HG03460 (cell line): Measurements from ENCODE around the gene HDAC9.

Source experiments
- ATAC-seq: cut with Tn5 transposase; IDR thresholded peaks from one replicate; pipeline ENCODE4 v1.9.1; 2021; ENCODE audit not compliant: unreplicated experiment

HDAC9 gene

DNA sequence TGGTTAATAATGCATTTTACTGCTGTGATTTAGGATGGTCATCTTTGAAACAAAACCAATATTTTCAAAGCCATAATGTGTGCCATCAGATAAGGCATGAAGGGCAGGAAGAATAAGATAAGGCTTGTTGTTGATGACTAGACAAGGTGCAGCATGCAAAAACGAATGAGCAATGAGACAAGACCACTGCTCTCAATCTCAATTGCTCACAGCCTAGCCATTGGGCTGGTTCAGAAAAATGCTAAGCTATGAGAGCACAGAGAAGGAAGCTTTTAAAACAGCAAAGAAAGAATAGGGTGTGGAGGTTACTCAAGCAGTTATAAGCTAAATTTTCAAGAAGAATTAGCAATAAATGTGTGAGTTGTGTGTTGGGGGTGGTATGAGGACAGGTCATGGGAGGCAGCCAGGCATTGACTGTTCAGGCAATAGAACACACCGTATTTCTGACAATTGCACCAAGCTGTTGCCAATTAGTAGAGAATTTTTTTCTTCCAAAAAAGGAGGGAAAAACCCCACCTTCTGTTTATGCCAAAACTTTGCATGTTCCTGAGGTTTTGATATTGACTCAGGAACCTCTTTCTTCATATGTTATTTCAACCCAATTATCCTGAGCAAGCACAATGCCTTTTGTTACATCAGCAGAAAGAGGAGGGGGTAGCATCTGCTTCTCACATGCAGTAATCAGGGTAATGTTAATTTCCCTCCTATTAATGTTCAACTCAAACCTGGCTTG lies 276.5 kb downstream of the HDAC9 start:
- no peak for ATAC-seq

DNA sequence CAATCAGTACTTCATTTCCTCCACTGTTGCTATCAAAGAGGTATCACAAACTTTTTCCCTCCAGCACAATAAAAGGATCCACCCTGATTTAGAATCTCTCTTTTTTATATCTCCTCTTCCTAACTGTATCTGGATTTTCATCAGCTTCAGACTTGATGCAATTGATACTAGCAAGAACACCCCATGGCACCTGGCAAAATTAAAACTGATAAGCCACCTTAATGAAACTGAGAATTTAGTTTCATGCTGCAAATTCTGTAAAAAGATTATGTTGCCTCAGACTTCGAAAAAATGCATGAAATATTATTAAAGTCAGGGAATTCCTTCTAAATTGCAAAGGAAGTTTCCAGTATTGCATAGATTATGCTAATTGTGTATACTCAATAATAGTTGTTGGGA lies 277.0 kb downstream of the HDAC9 start:
- ATAC-seq, result no peak

DNA sequence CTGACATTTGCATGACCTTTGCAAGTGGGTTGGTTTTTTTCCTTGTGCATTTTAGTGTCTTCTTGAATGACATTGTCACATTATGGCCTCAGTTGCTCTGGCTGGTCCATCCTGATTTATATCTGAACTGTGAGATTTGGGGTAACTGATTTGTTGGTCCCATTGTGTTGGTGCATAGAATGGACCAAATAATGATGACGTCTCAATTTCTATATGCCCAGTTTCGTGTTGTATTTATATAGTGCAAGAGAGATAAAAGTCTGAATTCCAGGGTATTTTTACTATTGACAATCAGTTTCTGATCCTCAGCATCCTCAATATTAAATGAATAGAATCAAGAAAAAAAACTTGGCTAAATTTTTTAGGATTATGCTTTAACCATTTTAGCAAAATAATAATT lies 281.8 kb downstream of the HDAC9 start:
- ATAC-seq, result no peak

DNA sequence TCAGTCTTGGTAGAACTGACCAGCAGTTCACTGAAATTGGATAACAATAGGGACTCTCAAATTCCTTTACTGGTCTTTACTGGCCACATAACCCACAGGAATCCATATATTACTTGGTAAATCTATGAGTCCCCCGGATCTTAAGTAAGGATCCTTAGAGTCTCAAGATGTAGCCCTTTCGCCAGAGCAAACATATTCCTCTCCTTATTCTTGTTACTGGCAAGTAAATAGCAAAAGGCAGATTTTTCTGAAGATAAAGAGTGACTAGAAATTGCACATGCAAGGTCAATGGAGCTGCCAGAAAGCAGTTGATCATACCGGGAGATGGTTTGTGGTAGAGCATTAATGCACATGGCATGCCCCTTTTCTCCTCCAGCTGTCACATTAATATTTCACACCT lies 283.0 kb downstream of the HDAC9 start:
- ATAC-seq, result no peak

DNA sequence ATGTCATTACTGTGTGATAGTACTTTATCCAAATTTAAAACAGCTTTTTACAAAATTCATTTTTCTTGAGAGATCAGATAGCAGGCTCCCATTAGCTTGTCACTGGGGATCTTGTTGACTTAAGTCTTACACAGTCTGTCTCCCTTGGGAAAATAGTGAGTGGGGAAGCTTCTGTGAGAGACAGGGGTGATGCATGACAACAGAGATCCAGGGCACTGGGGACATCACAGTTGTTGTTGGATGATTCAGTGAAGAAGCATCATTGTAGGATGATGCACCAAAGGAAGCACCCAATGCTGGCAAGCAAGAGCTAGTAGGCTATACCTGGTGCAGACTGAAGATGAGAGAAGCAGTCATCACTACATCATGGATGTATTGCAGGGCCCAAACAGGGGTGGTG lies 284.7 kb downstream of the HDAC9 start:
- no peak for ATAC-seq

DNA sequence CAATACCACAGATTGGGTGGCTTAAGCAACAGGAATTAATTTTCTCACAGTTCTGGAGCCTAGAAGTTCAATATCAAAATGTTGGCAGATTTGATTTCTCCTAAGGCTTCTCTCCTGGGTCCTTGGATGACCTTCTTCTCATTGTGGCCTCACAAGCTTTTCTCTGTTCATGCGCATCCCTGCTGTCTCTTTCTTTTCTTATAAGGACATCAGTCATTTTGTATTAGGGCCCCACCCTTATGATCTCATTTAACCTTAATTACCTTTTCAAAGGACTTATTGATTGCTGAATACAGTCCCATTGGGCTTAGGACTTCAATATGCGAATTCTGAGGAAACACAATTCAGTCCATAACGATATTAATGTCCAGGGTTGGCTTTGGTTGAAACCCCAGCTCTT lies 285.4 kb downstream of the HDAC9 start:
- no peak for ATAC-seq

DNA sequence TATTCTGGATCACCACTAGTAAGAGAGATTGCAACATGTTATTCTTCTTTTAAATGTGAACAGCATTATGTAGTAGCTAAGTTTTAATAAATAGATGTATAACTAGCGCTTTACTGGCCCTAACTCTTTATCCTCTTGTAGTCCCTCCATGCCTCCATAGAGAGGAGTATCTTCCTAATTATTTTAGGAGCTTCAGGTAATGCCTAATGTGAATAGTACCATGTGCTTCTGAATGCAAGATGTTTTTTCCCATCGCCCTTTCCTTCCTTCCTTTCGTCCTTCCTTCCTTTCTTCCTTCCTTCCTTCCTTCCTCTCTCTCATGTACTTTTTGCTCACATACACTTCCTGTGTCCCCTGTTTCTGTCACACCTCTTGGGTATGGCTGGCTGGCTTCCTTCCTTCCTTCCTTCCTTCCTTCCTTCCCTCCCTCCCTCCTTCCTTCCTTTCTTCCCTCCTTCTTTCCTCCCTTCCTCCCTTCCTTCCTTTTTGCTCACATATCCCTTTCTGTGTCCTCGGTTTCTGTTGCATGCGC lies 290.7 kb downstream of the HDAC9 start:
- ATAC-seq, result no peak

DNA sequence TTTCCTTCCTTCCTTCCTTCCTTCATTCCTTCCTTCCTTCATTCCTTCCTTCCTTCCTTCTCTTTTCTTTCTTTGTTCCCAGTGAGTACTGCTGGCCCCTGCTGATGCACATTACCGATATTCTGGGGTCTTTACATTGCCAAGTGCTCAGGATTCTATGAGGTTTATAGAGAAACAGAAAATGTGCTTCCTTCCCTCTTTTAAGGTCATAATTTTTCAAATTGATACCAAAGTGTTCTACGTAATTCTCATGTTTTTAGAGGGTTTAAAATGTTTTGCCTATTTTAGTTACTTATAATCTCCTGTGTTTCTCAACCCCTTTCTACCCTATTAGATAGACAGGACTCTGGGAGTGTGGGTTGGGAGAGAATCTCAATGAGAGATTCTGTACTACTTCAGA lies 291.2 kb downstream of the HDAC9 start:
- no peak for ATAC-seq

DNA sequence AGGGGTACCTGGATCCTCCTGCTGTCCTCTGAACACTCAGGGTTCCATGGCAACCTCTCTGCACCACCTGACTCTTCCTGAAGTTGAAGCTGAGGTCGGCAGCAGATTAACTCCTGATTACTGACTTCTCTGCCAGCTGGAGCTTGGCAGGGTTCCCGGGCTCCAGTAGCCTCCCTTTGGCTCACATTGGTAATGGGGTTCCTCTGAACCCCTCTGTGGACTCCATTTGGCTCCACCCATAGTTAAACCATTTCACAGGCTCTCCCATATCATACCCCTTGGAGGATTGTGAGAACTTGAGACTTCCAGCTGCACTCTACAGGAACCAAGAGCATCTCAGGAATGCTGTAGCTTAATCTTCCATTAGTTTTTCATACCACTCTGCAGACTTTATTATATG lies 292.5 kb downstream of the HDAC9 start:
- ATAC-seq, result no peak

DNA sequence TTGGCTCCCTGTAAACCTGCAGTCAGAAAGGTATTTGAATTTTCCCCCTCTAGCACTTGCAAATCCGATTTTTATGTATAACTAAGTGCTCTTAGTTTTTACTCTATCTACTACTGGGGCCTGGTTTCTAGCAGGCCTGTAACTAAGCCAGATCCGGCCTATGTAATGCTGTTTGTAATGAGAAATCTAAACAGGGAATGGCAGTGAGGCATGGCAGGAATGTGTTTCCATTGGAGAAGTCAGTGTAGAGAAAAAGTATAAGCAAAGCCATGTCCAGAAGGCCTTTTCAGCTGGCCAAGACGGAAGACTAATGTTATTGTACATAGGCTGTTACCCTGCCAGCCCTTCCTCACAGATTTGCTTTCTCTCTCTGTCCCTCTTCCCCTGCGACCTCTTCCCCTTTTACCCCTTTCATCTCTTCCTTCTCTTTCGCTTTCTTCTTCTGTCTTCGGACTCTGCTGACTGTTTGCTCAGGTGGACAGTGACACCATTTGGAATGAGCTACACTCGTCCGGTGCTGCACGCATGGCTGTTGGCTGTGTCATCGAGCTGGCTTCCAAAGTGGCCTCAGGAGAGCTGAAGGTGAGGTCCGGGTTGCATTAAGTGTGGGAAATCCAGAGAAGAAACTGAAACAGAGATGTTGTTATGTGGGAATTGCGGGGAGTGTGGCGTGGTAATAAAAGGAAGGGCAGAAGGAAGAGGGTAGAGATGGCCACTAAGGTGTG lies 297.5 kb downstream of the HDAC9 start:
- no peak for ATAC-seq

DNA sequence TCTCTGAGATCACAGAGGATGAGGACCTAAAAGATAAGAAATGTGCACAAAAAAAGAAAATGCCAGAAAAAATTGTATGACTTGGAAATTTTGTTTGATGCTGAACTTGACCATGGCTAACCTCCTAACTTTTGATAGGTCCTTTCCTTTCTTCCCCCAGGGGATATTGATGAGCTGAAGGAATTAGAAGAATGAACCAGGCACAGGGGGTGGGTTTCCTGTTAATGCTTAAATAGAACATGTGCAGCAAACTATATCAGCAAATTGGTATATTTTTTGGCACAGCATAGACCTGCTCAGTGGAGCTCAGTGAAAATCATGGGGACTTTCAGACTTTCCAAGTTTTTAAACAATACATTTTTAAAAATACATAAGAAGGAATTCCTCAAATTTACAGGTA lies 300.7 kb downstream of the HDAC9 start:
- no peak for ATAC-seq

DNA sequence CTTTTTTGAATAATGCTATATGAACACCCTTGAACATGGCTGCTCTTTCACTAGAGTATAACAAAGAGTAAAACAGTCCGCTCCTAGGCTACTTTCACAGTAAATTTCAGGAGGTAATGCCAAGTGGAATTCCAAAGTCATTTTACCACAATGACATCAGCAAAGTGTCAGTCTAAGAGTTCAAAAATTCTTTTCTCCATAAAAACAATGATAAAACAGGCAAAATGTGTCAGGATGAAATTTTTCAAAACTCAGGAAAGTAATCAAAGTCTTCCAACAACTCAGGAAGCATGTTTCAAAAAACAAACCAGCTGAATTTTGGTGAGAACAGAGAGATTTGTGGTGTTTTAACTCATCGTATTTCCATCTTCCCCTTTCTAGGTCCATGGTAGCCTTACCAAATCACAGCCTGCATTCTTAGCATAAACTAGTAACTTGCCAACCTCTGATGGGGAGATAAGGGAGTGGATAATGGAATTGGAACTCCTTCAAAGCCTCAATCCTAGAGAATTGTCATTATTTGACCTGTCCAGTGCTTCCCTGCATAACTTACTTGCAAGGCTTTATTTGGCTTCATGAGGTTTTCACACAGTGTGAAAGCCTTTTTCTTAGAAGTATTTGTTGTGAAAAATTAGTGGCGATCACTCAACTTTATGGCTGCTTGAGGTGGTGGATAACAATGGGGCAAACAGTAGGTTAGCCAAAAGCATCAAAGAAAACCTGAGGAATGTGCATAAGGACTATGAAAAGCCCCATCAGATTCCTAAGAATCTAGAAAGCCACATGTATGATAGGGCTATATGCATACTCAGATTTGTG lies 302.7 kb downstream of the HDAC9 start:
- no peak for ATAC-seq

DNA sequence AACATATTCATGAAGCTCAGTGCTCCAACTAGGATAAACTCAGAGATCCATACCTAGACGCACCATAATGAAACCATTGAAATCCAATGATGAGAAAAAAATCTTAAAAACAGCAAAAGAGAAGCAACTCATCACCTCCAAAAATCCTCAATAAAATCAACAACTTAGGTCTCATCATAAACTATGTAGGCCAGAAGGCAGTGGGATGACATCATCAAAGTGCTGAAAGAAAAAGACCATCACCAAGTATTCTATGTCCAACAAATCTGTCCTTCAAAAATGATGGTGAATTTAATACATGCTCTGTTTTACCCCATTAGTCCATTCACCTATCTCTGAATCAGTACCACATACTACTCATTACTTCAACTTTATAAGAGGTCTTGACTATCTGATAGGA lies 304.4 kb downstream of the HDAC9 start:
- no peak for ATAC-seq

DNA sequence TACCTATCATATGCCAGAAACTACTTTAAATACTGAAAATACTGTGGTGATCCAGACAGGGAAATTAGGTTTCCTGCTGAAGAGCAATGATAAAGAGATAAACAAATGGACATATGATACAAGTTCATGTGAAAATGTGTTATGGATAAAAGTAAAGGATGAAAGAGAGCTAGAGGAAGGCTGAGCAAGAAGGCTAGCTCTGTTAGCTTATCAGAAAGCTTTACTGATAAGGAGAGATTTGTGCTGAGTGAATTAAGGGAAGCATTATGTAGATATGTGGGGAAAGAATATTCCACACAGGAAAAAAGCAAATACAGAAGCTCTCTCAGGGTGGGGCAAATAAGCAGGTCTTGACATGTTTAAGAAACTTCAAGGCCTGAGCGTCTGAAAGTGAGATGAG lies 308.4 kb downstream of the HDAC9 start:
- no peak for ATAC-seq

DNA sequence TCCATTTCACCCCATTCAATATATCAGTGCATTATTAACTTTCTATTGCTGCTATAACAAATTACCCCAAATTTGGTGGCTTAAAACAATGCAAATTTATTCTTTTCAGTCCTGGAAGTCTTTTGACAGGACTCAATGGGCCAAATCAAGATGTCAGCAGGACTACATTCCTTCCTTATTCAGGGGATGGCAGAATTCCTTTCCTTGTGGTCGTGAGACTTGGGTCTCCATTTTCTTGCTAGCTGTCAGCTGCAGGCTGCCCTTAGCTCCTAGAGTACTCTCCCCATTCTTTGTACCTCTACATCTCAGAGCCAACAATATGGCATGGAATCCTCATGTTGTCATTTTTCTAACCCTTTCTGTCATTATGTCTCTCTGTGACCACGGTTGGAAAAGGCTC lies 310.6 kb downstream of the HDAC9 start:
- ATAC-seq, result no peak

DNA sequence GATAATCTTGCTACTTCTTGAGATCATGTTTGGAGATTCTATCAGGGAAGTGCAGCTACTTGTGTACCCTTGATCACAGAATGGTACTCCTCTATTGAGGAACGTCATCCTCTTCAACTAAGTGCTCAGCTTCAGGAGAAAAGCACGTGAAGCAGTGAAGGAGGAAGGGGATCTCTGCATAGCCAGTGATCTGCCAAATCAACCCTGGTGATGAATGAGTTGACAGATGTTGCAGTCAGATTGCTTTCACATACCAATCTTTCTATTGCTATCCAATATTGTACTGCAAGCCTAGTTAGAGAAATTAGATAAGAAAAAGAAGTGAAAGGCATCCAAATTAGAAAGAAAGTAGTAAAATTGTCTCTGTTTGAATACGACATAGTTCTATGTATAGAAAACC lies 312.5 kb downstream of the HDAC9 start:
- ATAC-seq, result no peak

DNA sequence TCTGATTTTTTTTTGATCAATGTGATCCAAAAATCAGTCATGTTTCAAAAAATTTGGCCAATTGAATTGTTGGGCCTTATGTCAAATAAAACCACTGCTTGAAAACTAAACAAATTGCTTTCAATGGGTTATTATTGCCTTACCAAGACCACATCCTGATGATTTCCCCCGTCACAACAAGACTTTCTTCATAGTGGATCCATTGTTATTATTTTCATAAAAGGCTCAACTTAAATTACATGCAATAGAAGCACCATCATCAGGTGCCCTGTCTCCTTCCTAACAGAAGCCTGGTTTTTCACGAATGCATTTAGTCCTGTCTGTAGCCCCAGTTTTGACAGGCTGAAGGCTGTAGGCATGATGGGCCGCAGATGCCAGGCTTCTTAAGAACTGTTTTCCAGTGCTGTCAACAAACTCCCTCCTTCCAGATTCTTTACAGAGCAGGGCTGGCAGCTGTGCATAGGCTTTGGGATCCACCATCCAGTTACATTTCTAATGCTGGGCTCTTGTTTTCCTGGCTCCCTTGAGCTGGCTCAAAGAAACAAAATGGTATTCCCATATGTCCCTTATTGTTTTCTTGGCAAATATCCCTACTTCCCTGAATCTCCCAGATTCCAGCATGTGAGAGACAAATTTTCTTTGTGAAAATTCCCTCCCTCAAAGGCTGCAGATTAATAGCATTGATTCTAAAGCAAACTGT lies 319.9 kb downstream of the HDAC9 start:
- ATAC-seq, result no peak

DNA sequence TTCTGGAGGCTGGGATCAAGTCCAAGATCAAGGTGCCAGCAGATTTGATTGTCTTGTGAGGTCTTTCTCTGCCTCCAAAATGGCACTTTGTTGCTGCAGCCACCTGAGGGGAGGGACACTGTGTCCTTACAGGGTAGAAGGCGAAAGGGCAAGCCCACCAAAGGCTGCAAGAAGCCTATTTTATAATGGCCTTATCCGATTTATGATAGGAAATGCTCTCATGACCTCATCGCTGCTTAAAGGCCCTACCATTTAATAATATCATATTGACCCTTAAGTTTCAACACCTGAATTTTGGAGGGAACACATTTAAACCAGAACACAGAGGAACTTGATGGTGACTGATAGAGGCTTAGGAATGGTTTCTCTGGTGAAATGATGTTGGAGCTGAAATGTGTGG lies 325.4 kb downstream of the HDAC9 start:
- no peak for ATAC-seq

DNA sequence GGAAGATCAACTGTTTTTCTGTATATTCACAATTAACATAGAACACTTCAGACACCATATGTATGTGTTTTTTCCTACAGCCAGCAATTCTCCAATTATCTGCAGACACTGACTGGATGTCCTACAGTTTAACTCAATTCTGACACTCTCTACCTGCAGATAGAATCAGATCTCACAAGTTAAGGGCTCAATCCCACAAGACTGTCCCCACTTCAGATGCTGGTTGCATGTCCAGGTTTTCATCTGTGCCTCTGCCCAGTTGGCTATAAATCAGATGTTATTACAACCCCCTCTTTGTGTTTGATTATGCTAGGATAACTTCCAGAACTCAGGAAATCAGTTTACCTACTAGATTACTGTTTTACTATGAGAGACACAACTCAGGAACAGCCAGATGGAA lies 326.0 kb downstream of the HDAC9 start:
- ATAC-seq, result no peak

DNA sequence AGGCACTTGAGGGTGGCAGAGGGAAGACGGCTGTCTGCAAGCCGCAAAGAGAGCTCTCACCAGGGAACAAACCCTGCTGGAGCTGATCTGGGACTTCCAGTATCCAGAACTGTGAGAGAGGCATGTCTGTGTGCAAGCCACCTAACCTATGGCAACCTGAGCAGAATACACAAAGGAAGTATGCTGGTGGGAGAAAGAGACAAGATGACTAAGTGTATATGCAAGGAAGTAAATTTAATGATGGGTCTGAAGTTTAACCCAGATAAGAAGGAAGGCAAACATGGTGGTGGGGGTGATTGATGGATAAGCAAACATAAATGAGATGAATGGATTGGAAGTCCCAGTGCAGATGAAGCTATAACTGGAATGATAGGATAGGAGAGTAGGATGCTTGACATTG lies 328.6 kb downstream of the HDAC9 start:
- ATAC-seq, result no peak
